HG02938 (cell line): ENCODE data around the gene DNAJC7.
A peak's percentile ranks its signal among the peaks of the same experiment; 100 is the strongest.

ENCODE experiments used
- ATAC-seq: cut with Tn5 transposase; IDR thresholded peaks from one replicate; pipeline ENCODE4 v1.9.1; 2021; ENCODE audit warnings: mild to moderate bottlenecking, moderate library complexity; ENCODE audit not compliant: unreplicated experiment

The DNAJC7 gene

GRCh38 chr17:42016941-42017865 is at the start of gene DNAJC7:
Gene DNAJC7 (minus strand): TSS chr17:42017439. CDS start chr17:42017416, 23 bp downstream.
- ATAC-seq = peak; percentile 67

- ATAC-seq = no peak
These were observed 48.0 kb upstream of the DNAJC7 start for GRCh38 chr17:42065201-42065600.

GRCh38 chr17:42062681-42063080 is 45.4 kb upstream of the DNAJC7 start:
- no peak for ATAC-seq

GRCh38 chr17:42061646-42062487 is 44.6 kb upstream of the DNAJC7 start:
- no peak for ATAC-seq

- no peak for ATAC-seq
These were observed 43.0 kb upstream of the DNAJC7 start for GRCh38 chr17:42060231-42060630.

GRCh38 chr17:42059815-42060214 is 42.6 kb upstream of the DNAJC7 start:
- ATAC-seq = no peak

GRCh38 chr17:42058063-42058462 is 40.8 kb upstream of the DNAJC7 start:
- no peak for ATAC-seq

GRCh38 chr17:42056635-42057034 is 39.4 kb upstream of the DNAJC7 start:
- no peak for ATAC-seq

GRCh38 chr17:42055496-42055895 is 38.3 kb upstream of the DNAJC7 start:
- no peak for ATAC-seq

- ATAC-seq = no peak
These were observed 37.8 kb upstream of the DNAJC7 start for GRCh38 chr17:42055027-42055426.

GRCh38 chr17:42053731-42054500 is 36.7 kb upstream of the DNAJC7 start:
- no peak for ATAC-seq

GRCh38 chr17:42052346-42052877 is 35.2 kb upstream of the DNAJC7 start:
- no peak for ATAC-seq

GRCh38 chr17:42051645-42052044 is 34.4 kb upstream of the DNAJC7 start:
- no peak for ATAC-seq

- ATAC-seq = no peak
These were observed 33.8 kb upstream of the DNAJC7 start for GRCh38 chr17:42051013-42051400.

GRCh38 chr17:42050393-42051012 is 33.3 kb upstream of the DNAJC7 start, which contains the start of gene C17orf113:
Gene C17orf113 (minus strand): TSS chr17:42050601. CDS start chr17:42043376, 7,225 bp downstream.
- no peak for ATAC-seq

GRCh38 chr17:42049834-42050392 is 32.7 kb upstream of the DNAJC7 start:
- no peak for ATAC-seq

GRCh38 chr17:42047343-42047742 is 30.1 kb upstream of the DNAJC7 start:
- ATAC-seq = no peak

- ATAC-seq = no peak
These were observed 28.5 kb upstream of the DNAJC7 start for GRCh38 chr17:42045719-42046118.

- ATAC-seq = no peak
These were observed 25.5 kb upstream of the DNAJC7 start for GRCh38 chr17:42042598-42043319.
